Colonic mucosa (tissue), 4 donors: ENCODE results near the gene APOH. TPM values are rescaled to one million over a fixed set of nuclear protein-coding genes. Genes with fewer than 3 reads are reported as not detected.

Experiments used
- DNase-seq: peaks from one replicate; pipeline ENCODE4 v3.0.0-alpha.2; 2020
- H3K27ac ChIP-seq: fragments of 200-600 bp; one replicate; pipeline ENCODE4 v1.8.0; 2021
- H3K27me3 ChIP-seq: fragments of 200-600 bp; one replicate; pipeline ENCODE4 v1.8.0; 2021
- H3K36me3 ChIP-seq: fragments of 200-600 bp; one replicate; pipeline ENCODE4 v1.8.0; 2021
- H3K4me1 ChIP-seq: fragments of 200-600 bp; one replicate; pipeline ENCODE4 v1.8.0; 2021; ENCODE audit warnings: mild to moderate bottlenecking
- H3K4me3 ChIP-seq: fragments of 200-600 bp; one replicate; pipeline ENCODE4 v1.8.0; 2021
- H3K9ac ChIP-seq, 2 donors: one replicate each; pipeline ENCODE4 v1.7.0; 2013; ENCODE audit warnings: control low read depth in 2 of 2, low read depth in 2 of 2, low read length in 2 of 2
- H3K9me3 ChIP-seq: fragments of 200-600 bp; one replicate; pipeline ENCODE4 v1.8.0; 2021
- intact Hi-C: fragments of 100-400 bp; cut with DNase I; formaldehyde crosslinking; loops from one replicate; pipeline ENCODE4 v1.14.1; 2022
- total RNA-seq, 2 donors: library from RNA; stranded (reverse); fragmentation: NEBNext Ultra II Directional in 1 of 2; extraction: Animal tissue kit (Norgen Biotek cat#: 25700) in 1 of 2; gene quantifications; one replicate each; pipeline ENCODE4 v1.2.1, GENCODE V29; 2021
- TF ChIP-seq, protein P1 (sequence below): fragments of 200-600 bp; IDR thresholded peaks from one replicate; pipeline ENCODE4 v1.8.0; 2022; ENCODE audit warnings: antibody characterized with exemption, mild to moderate bottlenecking
- donor health status: healthy.
- donor health status: DM: no; HTN: no; CAD: no.
- donor health status: DM: no; HTN: no; CAD: no.

APOH gene
- total RNA-seq, 2 donors from 2014 or later: 1.1 to 5.1 TPM

DNA sequence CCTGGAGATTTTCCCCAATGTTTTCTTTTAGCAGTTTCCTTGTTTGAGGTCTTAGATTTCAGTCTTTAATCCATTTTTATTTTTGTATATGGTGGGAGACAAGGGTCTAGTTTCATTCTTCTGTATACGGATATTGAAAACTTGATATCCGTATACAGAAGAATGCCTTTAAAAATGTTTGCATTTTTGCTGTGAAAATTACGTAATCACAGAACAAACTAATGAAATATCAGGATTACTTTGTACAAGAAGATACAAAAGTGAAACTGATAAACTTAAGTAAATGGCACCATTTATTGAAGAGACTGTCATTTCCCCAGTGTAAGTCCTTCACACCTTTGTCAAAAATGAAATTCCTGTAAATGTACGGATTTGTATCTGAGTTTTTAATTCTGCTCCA lies 50.6 kb downstream of the APOH start:
- intact Hi-C loops: no loop called here
- H3K36me3 ChIP-seq: no peaks in the 10 kb centered on the region
- H3K9ac ChIP-seq: no peak overlapping the region
- H3K4me1 ChIP-seq: no peaks in the 10 kb centered on the region
- TF ChIP-seq, protein P1, sequence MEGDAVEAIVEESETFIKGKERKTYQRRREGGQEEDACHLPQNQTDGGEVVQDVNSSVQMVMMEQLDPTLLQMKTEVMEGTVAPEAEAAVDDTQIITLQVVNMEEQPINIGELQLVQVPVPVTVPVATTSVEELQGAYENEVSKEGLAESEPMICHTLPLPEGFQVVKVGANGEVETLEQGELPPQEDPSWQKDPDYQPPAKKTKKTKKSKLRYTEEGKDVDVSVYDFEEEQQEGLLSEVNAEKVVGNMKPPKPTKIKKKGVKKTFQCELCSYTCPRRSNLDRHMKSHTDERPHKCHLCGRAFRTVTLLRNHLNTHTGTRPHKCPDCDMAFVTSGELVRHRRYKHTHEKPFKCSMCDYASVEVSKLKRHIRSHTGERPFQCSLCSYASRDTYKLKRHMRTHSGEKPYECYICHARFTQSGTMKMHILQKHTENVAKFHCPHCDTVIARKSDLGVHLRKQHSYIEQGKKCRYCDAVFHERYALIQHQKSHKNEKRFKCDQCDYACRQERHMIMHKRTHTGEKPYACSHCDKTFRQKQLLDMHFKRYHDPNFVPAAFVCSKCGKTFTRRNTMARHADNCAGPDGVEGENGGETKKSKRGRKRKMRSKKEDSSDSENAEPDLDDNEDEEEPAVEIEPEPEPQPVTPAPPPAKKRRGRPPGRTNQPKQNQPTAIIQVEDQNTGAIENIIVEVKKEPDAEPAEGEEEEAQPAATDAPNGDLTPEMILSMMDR: no peak
- H3K4me3 ChIP-seq: no peak overlapping the region
- H3K9me3 ChIP-seq: no peaks in the 10 kb centered on the region
- H3K27me3 ChIP-seq: no peaks in the 10 kb centered on the region
- H3K27ac ChIP-seq: no peak overlapping the region
- DNase-seq: no peak

DNA sequence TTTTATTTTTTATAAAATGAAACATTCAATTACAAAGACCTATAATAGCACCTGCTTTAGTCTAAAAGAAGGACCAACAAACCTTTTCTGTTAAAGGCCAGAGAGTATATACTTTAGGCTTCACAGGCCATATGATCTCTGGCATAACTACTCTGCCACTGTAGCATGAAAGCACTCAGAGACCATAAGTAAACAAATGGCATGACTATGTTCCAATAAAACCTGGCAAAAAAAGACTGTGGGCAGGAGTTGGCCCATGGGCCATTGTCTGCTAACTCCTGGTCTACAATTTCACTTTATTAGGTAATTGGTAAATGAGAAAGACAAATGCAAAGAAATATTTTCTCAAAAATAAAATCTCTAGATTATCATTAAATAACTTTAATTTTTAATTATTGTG lies 52.2 kb downstream of the APOH start:
- no peaks in the 10 kb centered on the region for H3K4me1 ChIP-seq
- H3K27me3 ChIP-seq: no peaks in the 10 kb centered on the region
- TF ChIP-seq, protein P1: no peak
- no peaks in the 10 kb centered on the region for H3K36me3 ChIP-seq
- intact Hi-C loops: no loop called here
- H3K4me3 ChIP-seq: no peak overlapping the region
- H3K9me3 ChIP-seq: no peaks in the 10 kb centered on the region
- H3K9ac ChIP-seq: no peak overlapping the region
- H3K27ac ChIP-seq: no peak overlapping the region
- DNase-seq: no peak

DNA sequence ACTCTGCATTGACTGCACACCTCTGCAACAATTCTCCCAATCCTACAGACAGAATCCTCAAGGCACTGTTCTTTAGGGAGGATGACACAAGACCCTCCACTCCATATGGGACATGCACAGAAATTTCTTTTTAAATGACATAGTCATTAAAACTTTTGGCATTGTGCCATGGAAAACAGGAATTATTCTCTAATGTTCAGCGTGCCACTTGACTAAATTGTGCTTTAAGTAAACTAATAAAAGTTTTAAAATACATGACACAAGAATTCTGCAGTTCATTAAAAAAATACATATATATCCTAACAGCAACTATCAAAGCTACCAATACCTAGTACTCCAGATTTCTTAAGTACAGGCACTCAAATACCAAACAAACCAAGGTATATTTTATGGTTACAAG lies 53.3 kb downstream of the APOH start:
- H3K36me3 ChIP-seq: no peaks in the 10 kb centered on the region
- H3K9ac ChIP-seq: no peak overlapping the region
- TF ChIP-seq, protein P1: no peak
- H3K27me3 ChIP-seq: no peaks in the 10 kb centered on the region
- no peaks in the 10 kb centered on the region for H3K4me1 ChIP-seq
- H3K27ac ChIP-seq: no peak overlapping the region
- DNase-seq: no peak
- H3K9me3 ChIP-seq: no peaks in the 10 kb centered on the region
- no peak overlapping the region for H3K4me3 ChIP-seq
- intact Hi-C loops: no loop called here

DNA sequence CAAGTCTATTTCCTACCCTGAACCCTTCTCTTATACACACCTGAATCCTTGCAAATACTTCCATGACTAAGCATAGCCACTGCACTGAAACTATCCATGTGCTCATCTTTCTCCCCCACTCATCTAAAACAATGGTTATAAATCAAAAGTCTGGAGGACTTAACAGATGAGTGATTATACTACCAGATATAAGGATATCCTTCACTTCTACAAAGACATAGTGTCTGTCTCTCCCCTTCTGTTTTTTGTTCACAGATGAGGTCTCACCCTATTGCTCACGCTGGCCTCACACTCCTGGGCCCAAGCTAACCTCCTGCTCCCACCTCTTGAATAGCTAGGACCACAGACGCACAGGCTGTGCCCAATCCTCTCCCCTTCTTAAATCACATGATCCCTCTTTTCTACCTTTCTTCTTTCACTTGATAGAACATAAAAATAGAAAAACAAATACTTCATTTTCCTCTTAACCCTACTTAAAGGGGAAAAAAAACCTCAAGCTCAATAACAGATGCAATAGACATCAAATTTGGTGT lies 56.5 kb downstream of the APOH start:
- no peak for DNase-seq
- Histone ChIP-seq H3K9me3 (no peaks in the 10 kb centered on the region), H3K4me3 (no peak overlapping the region), H3K4me1 (no peaks in the 10 kb centered on the region), H3K36me3 (no peaks in the 10 kb centered on the region), H3K9ac (no peak overlapping the region), H3K27me3 (no peaks in the 10 kb centered on the region), H3K27ac (no peak overlapping the region)
- TF ChIP-seq, protein P1: no peak
- intact Hi-C loops: no loop called here

DNA sequence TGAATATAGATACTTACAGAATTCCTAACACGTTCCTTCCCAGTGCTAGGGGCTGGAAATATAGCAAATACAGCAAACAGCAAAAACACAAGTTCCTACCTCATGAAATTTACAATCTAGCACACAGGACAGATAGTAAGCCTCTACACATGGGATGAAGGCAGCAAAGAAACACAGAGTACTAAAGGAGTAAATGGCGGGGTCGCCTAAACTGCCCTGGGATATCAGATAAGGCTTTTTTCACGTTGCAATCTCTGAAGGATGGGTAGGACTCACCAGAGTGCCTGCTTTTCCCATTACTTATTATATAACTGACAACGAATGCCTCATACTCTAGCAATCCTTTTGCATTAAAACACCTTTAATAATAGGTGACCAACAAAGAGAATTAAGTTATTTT lies 57.1 kb downstream of the APOH start:
- Histone ChIP-seq H3K4me3 (no peak overlapping the region), H3K27me3 (no peaks in the 10 kb centered on the region), H3K27ac (no peak overlapping the region), H3K9me3 (no peaks in the 10 kb centered on the region), H3K36me3 (no peaks in the 10 kb centered on the region), H3K4me1 (no peaks in the 10 kb centered on the region), H3K9ac (no peak overlapping the region)
- TF ChIP-seq, protein P1: no peak
- intact Hi-C loops: no loop called here
- no peak for DNase-seq

DNA sequence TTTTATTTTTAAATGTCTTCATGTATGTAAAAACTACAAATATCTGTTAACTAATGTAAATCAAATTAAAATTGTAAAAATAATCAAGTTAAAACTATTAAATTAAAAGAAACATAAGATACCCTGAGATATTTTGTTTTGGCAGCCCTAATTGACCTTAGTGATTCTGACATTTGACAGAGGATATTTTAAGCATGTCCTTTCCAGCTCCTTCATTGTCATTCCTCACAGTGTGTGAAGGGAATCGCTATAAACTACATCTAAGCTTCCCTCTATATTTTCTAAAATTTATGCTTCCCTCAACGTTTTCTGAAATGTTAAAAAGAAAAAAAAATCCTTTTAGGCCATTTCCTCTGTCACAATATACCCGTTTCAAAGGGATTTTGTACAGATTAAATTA lies 57.5 kb downstream of the APOH start:
- H3K4me3 ChIP-seq: no peak overlapping the region
- intact Hi-C loops: no loop called here
- no peak for DNase-seq

More for the DNA sequence above, 57.5 kb downstream of the APOH start:
- Histone ChIP-seq H3K36me3 (no peaks in the 10 kb centered on the region), H3K9ac (no peak overlapping the region), H3K27me3 (no peaks in the 10 kb centered on the region), H3K9me3 (no peaks in the 10 kb centered on the region), H3K27ac (no peak overlapping the region), H3K4me1 (no peaks in the 10 kb centered on the region)
- TF ChIP-seq, protein P1: no peak
